Measurements from ENCODE around the gene BRD4.

- TF ChIP-seq, protein P1, sequence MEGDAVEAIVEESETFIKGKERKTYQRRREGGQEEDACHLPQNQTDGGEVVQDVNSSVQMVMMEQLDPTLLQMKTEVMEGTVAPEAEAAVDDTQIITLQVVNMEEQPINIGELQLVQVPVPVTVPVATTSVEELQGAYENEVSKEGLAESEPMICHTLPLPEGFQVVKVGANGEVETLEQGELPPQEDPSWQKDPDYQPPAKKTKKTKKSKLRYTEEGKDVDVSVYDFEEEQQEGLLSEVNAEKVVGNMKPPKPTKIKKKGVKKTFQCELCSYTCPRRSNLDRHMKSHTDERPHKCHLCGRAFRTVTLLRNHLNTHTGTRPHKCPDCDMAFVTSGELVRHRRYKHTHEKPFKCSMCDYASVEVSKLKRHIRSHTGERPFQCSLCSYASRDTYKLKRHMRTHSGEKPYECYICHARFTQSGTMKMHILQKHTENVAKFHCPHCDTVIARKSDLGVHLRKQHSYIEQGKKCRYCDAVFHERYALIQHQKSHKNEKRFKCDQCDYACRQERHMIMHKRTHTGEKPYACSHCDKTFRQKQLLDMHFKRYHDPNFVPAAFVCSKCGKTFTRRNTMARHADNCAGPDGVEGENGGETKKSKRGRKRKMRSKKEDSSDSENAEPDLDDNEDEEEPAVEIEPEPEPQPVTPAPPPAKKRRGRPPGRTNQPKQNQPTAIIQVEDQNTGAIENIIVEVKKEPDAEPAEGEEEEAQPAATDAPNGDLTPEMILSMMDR (IDR thresholded peaks at IDR 0.05; ENCODE audit: poor library complexity, severe bottlenecking) = no peak
- TF ChIP-seq TAF1 (IDR thresholded peaks at IDR 0.05; ENCODE audit: low read depth) = no peak
- TF ChIP-seq EZH2 (IDR thresholded peaks at IDR 0.05; ENCODE audit: borderline replicate concordance, insufficient read depth, low read length, poor library complexity, severe bottlenecking) = no peak
- no peak for TF ChIP-seq EP300 (conservative IDR thresholded peaks at IDR 0.05; ENCODE audit: poor library complexity, severe bottlenecking)
- TF ChIP-seq POLR2AphosphoS5 (IDR thresholded peaks at IDR 0.05) = no peak
Observed at GRCh38 chr19:15253061-15253460, 79.3 kb downstream of the BRD4 start.

All from neural cell (in vitro differentiated cells).